WI38 (cell line): ENCODE data around the gene UBE4B.
"Not testable (repeated sequence)": the region's sequence is repeated elsewhere in the genome, so short reads cannot be mapped to it uniquely, and the experiment has no call there.

Experiments
- H3K4me3 ChIP-seq: 2 replicates; pipeline ENCODE4 v1.5.1; 2011; ENCODE audit warnings: low read depth, mild to moderate bottlenecking, control low read depth, low read length
- TF ChIP-seq, protein P1 (sequence below): IDR thresholded peaks from 2 replicates; pipeline ENCODE4 v1.5.1; 2012; ENCODE audit warnings: low read depth, mild to moderate bottlenecking, control low read depth, low read length

UBE4B gene

DNA sequence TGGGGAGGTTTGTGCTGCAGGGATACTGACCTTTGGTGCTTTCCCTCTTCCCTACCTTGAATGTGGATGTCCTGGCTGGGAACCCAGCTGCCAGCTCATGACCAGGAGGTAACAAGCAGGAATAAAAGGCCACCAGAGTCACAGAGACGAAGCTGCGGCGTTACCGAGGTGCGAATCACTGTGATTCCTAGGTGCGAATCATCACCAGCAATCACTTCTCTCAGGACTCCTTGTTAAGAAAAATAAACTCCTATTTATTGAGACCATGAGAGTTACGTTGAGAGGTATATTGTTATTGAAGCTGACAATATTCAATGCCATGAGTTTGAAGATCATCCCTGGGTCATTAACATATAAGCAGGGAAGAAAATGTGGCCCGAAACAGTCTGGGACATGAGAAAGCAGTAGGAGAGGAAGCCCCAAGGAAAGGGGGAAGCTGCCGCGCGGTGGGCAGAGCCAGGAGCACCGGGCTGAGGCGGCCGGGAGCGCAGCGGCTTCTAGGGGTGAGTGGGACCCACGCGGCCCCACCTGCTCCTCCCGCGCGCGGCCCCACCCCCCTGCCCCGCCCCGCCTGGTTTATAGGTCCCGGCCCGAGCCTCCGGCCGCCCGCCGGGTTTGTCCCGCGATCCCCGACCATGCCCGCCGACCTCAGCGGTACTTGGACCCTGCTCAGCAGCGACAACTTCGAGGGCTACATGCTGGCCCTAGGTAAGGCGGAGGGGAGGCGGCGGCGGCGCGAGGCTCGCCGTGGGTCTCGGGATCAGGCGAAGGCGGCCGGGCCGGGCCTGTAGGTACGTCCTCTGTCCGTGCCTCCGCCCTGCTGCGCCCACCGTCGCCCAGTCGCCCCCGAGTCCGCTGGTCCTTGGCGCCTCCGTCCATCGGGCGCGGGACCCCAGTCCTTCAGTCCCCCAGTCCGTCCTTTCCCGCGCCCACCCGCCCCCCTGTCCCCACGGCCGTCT, 35.9 kb upstream of the UBE4B start, which contains the start of gene RBP7:
TSS of gene RBP7 (plus strand) at position 605 of the 959 bp plus-strand sequence. CDS start at position 636, 31 bp downstream.
- H3K4me3 ChIP-seq = peak within 1 kb of the TSS; percentile 40
- TF ChIP-seq, protein P1, sequence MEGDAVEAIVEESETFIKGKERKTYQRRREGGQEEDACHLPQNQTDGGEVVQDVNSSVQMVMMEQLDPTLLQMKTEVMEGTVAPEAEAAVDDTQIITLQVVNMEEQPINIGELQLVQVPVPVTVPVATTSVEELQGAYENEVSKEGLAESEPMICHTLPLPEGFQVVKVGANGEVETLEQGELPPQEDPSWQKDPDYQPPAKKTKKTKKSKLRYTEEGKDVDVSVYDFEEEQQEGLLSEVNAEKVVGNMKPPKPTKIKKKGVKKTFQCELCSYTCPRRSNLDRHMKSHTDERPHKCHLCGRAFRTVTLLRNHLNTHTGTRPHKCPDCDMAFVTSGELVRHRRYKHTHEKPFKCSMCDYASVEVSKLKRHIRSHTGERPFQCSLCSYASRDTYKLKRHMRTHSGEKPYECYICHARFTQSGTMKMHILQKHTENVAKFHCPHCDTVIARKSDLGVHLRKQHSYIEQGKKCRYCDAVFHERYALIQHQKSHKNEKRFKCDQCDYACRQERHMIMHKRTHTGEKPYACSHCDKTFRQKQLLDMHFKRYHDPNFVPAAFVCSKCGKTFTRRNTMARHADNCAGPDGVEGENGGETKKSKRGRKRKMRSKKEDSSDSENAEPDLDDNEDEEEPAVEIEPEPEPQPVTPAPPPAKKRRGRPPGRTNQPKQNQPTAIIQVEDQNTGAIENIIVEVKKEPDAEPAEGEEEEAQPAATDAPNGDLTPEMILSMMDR = no peak

DNA sequence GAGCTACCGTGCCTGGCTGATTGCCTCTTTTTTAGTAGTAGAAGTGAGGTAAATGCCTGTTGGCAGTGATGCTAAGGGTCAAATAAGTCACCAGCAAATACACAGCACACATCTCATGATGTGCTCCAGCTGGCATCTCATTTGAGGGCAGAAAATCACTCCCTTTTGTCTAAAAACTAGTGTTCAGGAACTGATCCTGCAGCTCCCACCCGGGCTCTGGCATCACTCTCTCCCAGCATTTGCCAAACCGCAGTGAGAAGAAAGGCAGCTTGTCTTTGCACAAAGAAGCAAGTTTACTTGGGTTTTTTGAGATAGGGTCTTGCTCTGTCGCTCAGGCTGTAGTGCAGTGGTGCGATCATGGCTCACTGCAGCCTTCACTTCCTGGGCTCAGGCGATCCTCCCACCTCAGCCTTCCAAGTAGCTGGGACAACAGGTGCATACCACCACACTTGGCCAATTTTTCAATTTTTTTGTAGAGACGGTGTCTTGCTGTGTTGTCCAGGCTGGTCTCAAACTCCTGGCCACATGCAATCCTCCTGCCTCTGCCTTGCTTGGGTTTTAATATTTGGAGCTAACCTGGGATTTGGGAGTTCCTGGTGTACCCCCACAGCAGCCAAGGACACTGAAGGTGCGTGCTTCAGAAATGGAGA, 31.6 kb upstream of the UBE4B start:
- TF ChIP-seq, protein P1 = no peak
- H3K4me3 ChIP-seq = no peak overlapping the region

DNA sequence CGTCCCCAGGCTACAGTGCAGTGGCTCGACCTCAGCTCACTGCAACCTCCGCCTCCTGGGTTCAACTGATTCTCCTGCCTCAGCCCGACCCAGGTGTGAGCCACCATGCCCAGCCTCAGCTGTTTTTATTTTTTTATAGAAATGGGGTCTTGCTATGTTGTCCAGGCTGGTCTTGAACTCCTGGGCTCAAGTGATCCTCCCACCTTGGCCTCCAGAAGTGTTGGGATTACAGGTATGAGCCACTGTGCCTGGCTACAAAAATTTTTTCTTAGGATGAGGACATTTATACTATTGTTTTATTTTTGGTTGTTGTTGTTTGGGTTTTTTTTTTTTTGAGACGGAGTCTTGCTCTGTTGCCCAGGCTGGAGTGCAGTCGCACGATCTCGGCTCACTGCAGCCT, 27.5 kb upstream of the UBE4B start:
- H3K4me3 ChIP-seq = not testable (repeated sequence)

DNA sequence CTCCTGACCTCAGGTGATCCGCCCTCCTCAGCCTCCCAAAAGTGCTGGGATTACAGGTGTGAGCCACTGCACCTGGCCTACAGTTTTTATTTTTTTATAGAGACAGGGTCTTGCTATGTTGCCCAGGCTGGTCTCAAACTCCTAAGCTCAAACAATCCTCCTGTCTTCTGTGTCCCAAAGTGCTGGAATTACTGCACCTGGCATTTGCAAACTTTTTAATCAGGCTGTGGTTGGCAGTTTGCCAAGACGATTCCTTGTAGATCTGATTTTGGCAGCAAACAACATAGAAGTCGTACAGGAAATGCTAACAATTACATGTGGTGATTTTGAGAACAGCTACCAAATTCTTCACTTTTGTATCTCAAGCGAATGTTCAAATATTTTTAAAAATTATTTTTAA, 25.6 kb upstream of the UBE4B start:
- TF ChIP-seq, protein P1 = no peak

DNA sequence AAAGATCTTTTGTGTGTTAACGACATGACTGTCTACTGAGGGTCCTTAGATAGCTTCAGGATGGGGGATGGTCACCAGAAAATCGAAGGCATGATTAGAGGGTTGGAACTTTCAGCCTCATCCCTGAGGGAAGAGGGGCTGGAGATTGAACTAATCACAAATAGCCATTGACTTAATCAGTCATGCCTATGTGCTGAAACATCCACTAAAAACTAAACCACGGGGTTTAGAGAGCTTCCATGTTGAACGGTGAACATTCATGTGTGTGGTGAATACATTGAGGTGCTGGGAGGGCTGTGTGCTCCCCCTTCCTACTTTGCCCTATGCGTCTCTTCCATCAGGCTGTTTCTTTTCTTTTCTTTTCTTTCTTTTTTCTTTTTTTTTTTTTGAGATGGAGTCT, 18.7 kb upstream of the UBE4B start:
- TF ChIP-seq, protein P1 = no peak
- no peak overlapping the region for H3K4me3 ChIP-seq

More for the DNA sequence above, 25.6 kb upstream of the UBE4B start:
- no peak overlapping the region for H3K4me3 ChIP-seq

DNA sequence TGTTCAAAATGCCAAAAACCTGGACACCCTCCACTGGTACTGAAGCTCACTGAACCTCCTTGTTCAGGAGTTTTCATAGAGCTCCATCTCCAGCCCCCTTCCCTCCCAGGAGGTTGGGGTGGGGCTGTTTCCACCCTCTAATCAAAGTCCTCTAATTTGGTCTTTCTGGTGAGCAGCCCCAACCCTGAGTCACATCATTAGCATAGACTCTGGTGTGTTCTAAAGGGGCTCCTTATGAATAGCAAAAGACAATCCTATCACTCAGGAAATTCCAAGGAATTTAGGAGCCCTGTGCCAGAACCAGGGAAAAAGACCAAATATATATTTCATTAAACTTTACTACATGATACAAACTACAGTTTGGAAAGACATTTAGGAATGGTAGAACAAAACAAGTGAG, 13.2 kb upstream of the UBE4B start:
- H3K4me3 ChIP-seq = no peak overlapping the region
- TF ChIP-seq, protein P1 = no peak

DNA sequence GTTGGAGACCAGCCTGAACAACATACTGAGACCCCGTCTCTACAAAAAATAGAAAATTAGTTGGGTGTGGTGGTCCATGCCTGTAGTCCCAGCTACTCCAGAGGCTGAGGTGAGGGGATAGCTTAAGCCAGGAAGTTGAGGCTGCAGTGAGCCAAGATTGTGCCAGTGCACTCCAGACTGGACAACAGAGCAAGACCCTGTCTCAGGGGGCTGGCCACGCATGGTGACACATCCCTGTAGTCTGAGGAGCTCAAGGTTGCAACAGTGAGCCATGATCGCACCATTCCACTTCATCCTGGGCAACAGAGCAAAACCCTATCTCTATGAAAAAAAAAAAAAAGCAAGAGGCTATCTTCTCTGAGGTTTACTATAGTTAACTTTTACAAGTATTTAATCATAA, 12.7 kb upstream of the UBE4B start:
- TF ChIP-seq, protein P1 = no peak
- no peak overlapping the region for H3K4me3 ChIP-seq

DNA sequence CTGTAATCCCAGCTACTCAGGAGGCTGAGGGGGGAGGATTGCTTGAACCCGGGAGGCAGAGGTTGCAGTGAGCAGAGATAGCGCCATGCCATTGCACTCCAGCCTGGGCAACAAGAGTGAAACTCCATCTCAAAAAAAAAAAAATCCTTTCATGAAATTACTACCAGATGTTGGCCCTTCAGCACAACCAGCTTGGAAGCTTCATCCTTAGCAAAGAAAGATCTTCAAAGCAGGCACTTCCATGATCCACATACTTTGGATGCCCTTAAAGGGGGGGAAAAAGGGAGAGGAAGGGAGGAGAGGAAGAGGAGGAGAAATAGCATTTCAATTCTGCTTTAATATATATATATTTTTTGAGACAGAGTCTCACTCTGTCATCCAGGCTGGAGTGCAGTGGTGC, 12.1 kb upstream of the UBE4B start:
- H3K4me3 ChIP-seq = not testable (repeated sequence)

DNA sequence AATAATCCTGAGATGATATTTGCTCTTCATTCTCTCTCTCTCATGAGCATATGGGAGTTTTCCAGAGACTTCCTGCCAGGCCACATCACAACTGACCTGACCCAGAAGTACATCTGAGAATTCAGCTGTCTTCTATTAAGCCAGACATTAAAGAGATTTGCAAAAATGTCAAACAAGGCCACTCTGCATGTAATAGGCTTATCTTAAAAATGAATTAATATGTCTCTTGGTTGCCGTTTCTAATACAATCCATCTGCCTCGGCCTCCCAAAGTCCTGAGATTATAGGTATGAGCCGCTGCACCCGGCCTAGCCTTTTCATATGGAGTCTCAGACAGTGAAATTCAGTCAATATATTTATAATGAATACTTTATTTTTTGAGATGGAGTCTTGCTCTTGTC, 10.8 kb upstream of the UBE4B start:
- not testable (repeated sequence) for H3K4me3 ChIP-seq
